ENCODE results near the gene SNRPD3. TPM values are rescaled to one million over a fixed set of nuclear protein-coding genes. Genes with fewer than 3 reads are reported as not detected.
"Not testable (repeated sequence)": the region's sequence is repeated elsewhere in the genome, so short reads cannot be mapped to it uniquely, and the experiment has no call there.

Gene SNRPD3
- total RNA-seq, 1 experiment from 2014 or later: 222 TPM

DNA sequence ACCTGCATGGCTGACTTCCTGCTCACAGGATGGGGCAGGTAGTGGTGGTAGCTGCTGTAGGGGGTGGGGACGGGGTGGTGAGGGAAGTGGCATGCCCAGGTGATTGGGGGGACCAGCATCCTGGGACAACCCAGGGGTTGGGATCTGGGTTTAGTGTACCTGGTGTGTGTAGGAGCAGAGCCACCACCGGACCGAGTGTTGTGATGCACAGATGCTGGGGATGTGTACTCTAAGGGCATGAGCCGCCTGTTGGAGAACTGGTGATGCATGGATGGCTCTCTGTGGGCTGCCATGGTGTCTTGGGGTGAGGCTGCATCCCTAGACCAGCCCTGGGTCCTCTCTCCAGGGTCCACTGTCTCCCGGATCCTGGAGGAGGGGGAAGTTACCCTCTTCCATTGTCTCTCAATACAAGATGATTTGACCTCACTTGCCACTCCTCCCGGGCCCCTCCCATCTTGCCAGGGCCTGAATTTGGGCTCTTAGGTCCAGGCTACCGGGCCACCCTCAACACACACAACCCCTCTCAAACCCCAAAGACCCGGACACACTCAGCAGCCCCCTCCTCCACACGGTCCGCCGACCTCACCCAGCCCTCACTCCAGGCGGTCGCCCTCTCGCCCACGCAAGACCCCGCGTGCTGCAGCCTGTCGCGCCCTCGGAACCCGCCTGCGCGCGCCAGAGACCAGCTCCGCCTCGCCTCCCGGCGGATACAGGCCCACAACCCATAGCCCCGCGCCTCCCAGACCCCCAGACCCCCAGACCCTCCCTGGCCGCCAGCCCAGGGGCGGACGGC, 36.5 kb downstream of the SNRPD3 start:
- DNase-seq (ENCODE audit: low read depth): no peak

DNA sequence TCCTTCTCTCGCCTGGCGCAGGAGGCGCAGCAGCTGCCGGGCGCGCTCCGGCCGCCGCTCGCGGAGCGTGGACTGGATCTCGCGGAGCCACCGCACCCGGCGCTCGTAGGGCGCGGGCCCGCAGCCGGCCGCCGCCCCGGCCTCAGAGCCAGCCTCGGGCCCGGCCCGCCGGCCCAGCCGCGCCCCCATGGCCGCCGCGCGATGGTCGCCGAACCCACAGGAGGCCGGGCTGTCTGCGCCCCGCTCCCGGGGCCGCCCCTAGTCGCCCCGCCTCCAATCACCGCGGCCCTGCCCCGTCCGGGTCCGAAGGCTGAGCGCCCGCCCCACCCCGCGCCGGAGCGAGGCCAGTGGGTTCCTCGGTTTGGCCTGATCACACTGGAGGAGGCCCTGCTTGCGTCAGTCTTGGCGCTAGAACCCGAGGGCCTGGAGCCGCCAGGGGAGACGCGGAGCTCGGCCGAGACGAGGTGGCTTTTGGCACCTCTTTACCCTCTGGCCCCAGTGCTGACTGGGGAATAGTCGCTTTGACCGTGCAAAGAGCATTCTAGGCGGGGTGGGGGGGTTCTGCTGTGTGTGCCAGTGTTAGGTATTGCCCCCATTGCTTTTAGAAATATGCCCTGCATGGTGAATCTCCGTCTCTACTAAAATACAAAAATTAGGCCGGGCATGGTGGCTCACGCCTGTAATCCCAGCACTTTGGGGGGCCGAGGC, 37.2 kb downstream of the SNRPD3 start, which contains the start of gene LRRC75B:
TSS of gene LRRC75B (minus strand) at position 223 of the 708 bp plus-strand sequence. CDS start at position 189, 34 bp downstream.
- DNase-seq (ENCODE audit: low read depth): peak; percentile 57

DNA sequence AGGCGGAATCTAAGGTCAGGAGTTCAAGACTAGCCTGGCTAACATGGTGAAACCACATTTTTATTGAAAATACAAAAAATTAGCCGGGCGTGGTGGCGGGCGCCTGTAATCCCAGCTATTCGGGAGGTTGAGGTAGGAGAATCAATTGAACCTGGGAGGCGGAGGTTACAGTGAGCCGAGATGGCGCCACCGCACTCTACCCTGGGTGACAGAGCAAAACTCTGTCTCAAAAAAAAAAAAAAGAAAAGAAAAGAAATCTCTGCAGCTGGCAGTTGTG, 37.7 kb downstream of the SNRPD3 start:
- not testable (repeated sequence) for DNase-seq (ENCODE audit: low read depth)

DNA sequence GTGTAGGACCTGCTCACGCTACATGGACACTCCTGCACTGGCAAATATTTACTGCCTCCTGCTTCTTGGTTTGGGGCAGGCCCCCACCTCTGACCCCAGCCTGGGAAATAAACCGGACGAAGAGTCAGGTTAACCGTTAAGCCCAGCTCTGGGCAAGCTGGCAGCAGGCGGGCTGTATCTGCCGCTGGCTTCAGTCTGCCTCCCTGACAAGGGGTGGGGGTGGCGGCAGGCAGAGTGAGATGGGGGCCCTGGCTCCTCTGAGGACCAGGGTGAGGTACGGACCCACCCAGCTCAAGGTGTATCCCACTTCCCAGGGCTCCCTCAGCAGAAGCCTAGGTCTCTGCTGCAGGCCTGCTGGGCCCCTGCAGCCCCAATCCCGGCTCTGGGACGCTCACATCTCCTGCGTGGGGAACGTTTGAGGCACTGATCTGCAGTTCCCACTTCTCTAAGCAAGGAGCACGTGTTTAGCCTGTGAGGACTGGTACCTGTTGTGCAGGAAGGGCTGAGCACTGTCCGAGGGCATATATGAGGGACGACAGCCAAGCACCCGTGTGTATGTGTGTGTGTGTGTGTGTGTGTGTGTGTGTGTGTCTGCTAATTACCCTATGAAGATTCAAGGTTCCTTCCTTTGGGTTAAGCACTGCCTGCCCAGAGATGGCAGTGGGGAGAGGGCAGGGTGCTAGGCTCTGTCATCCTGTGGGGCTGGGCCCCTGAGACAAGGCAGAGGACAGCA, 38.2 kb downstream of the SNRPD3 start:
- no peak for DNase-seq (ENCODE audit: low read depth)

DNA sequence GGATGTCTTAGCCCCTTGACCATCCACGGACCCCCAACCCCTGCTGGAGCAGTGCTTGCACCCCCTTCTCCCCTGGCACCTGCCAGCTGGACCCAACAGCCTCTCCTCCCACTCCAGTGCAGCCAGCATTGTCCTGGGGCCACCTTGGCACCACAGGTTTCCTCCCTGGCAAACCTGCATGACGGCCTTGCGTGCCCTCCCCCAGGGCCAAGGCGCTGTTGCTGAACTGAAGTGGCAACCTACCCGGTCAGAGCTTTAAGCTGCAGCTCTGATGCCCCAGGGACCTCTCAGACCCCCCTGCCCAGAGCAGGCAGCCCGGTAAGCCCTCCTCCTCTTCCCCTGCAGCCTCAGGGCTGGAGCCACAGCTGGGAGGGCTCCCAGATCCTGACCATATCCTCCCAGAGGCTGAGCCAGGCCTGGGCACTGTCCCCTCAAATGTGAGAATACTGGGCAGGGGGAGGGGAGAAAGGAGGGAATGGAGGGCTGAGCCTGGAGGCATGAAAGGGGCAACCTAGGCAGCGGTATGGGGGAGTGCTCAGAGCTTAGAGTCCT, 38.8 kb downstream of the SNRPD3 start:
- no peak for DNase-seq (ENCODE audit: low read depth)

DNA sequence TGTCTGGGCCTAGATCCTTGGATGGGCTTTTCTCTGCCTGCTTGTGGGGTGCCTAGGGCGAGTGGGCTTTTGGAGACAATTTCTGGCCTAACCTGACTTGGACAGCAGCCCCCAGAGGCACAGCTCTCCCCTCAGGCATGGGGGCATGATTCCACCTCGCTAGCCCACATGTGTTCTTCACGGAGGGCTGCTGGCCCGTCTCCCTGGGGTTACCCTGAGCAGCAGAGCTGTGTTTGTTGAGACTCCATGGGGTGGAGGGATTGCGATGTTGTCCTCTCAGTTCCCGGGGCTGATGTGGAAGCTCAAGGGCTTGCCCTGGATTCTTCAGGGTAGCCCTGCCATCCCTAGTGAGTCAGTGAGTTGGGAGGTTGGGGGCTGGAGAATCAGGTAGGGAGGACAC, 39.4 kb downstream of the SNRPD3 start:
- DNase-seq (ENCODE audit: low read depth): no peak

DNA sequence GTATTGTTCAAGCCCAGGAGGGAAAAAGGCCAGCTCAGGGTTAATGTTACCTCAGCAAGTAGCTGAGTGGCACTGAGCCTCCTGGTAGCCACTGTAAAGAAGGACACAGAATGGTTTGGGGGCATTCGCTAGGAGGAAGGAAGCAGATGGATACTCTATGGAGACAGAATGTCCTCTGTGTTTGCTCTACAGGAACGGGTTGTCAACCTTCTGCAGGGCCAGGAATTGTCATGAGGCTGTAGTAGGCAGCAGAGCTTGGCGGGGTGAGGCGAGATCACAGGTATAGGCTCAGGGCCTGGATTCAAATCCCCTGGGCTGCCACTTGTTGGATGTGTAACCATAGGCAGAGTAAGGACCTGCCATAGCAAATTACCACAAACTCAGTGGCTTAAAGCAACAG, 40.1 kb downstream of the SNRPD3 start:
- no peak for DNase-seq (ENCODE audit: low read depth)

DNA sequence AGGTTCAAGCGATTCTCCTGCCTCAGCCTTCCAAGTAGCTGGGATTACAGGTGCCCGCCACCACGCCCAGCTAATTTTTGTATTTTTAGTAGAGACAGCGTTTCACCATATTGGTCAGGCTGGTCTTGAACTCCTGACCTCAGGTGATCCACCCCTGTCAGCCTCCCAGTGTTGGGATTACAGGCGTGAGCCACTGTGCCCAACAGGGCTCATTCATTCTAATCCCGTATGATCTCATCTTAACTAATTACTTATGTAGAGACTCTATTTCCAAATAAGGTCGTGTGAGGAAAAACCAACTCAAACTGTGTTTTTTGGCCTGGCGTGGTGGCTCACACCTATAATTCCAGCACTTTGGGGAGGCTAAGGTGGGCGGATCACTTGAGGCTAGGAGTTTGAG, 41.3 kb downstream of the SNRPD3 start:
- not testable (repeated sequence) for DNase-seq (ENCODE audit: low read depth)

DNA sequence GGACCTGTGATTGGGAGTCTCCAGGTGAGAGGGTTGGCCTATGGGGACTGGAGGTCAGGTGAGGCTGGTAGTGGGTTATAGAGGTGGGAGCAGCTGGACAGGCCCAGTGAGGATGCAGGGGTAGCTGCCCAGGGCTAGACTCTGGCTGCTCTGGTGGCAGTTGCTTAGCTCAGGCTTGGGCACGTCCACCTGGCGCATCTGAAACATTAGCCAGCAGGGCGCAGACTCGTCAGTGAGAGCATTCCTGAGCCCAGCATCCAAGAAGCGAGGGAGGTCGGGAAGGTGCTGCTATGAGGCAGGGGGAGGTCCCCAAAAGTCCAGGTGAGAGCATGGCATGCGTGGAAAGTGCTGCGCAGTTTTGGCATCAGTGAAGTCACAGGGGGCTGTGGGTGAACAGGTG, 43.7 kb downstream of the SNRPD3 start:
- no peak for DNase-seq (ENCODE audit: low read depth)

DNA sequence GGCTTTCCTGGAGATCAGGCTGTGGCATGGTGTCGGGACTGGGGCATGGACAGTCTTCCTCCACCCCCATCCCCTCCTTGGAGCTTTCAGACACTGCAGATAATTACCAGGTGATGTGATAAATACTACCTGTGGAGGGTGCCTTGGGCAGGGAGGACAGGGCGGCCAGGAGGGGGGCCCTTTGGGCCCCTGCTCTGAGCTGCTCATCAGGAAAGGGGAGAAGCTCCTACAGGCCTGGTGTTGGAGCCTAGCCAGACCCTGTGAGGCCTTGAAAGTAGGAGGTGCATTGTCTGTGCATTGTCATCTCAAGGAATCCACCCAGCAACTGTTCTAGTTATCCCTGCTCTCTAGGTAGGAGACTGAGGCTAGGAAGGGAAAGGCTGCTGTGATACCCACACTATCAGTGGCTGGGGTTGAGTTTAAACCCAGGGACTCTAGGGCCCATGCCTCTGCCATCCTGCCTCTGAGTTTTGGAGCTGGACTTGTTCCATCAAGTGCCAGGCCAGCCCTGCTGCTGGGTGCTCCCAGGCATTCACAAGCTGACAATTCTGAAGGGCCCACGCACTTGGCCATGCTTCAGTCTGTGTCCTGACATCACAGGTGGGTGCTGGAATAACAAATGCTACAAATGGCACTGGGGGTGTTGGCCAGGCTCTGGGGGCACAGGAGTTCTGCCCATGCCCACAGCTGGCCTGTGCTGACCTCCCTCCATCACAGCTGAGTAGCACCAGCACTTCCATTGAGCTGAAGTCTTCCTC, 44.3 kb downstream of the SNRPD3 start:
- not testable (repeated sequence) for DNase-seq (ENCODE audit: low read depth)

DNA sequence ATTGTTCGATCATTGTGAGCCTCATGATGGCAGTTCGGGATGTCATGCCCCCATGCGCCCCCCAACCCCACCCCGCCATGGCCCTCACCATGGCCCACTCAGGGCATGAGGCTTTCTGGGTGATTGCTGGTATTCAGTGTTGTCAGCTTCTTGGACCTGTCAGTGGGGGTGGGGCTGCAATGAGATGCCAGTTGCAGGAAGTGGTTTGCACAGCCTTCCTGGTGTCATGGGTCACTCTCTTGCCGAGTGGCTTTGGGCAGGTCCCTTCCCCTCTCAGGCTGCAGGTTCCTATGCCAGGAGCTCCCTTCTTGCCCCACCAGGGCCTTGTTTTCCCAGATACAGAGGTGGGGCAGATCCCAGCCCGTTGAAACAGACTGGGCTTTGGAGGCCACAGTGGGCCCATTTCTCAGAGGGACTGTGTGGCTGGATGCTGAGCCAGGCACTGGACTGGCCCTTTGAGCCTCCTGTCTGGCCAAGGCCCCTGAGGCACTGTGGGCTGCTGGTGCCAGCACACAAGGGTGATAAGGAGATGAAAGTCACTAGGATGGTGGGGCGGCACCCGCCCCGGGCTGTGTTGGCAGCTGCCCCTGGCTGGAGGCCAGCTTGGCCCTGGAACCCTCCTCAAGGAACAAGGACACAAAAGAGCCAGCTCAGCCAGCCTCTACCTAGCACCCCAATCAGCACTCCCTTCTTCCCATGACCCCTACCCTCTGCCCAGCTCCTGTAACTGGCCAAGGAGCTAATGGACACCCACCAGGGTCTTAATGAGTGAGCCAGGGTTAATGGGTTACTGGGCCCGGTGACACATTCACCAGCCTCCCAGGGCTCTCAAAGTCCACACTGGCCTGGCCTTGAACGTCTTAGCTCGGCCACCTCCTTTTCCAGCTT, 45.7 kb downstream of the SNRPD3 start:
- peak; percentile 62 for DNase-seq (ENCODE audit: low read depth)

DNA sequence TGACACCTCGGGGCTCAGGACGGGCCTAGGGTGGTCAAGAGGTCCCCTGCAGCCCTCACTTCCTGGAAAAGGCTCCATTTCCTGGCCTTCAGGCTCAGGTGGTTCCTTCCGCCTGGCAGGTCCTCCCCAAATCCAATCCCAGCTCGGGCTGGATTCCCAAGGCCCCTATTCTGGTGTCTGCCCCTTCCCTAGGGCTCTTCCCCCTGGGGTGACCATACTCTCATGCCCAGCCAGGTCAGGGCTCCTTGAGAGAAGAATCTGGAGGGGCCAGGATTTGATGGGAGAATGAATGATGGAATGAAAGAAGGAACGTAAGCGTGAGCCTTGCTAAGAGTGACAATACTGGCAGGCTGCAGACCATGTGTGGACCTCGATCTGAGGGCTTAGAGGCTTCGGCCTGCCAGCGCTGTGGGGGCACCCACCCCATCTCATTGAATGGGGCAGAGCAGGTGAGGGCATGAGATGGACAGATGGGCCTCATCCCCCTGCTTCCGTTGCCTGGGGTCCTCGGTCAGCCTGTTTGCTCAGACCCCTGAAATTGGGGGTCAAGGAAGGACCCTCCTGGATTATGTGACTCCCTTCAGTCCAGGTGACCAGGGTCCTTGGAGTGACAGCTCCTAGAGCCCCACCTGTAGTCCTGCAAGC, 46.4 kb downstream of the SNRPD3 start:
- DNase-seq (ENCODE audit: low read depth): not testable (repeated sequence)

DNA sequence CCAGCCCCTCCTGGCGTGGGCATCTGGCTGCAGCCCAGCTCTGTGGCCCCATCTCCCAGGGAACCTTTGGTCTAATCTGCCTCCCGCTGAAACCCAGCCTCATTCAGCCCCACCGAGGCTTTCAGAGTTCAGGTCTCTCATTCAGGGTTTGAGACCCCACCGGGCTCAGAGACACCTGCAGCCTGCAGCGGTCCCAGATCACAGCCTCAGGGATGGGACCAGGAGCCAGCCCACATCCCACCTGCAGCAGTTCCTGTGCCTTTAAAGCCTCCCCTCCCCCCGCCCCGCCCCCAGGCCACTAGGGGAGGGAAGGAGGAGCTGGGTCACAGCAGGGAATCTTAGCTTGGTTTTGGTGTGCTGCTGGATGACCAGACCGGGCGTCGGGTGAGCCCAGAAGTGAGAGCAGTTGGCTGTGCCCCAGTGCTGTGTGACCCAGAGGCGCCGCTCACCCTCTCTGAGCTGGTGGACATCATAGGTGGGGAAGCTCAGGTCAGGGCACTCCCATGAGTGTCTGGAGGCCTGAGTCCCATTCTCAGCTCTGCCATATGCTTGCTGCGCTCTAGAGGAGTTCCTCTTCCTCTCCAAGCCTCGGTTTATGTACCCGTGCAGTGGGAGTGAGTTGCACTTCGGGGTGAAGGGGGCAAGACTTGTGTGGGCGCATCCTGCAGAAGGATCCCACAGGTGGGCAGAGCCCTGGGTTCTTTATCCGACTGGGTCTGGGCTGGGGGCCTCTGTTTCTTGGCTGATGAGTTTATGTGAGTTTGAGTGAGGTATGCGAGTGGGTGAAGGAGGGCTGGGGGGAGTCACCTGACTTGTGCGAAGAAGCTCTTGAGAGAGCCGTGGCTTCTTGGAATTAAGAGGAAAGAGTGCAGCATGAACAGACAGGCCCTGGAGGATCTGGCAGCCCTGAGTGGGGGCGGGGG, 47.3 kb downstream of the SNRPD3 start, which contains the start of gene GGT1:
TSS of gene GGT1 (plus strand) at position 347 of the 923 bp plus-strand sequence. CDS start 7,889 bp downstream, outside the sequence.
- DNase-seq (ENCODE audit: low read depth): not testable (repeated sequence)

DNA sequence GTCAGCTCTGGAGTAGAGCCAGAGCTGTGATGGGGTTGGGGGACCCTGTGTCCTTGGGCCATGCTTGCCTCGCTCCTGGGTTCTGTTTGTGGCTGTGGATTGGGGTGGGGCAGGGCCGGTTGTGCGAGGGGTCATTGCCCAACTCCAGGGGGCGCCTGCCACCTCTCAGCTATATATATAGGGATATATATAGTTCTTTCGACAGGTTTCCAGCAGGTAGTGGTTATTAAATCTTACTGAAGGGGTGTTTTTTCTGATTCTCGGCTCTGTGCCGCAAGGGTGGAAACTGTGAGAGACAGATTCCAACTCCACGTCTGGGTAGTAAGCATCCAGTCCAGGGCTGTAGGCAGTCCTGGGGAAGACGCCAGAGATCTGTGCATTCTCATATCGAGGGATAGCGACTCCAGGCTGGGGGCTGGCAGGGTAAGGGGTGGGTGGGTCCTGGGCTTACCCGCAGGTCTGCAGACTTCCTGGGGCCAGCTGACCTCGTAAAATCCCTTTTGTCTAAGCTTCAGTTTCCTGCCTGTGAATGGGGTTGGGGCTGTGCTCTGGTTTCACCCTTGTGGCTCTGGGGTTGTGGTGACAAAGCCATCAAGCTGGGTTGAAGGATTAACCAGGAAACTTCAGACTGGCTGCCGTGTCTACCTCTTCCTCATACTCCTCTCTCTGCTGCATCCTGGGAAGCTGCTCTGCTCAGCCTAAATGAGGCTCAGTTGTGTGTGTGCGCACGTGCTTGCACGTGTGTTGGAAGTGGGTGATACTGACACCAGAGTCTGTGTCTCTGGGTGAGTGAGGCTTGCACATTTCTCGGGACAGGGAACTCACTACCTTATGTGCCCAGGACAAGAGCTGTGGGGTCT, 48.2 kb downstream of the SNRPD3 start:
- DNase-seq (ENCODE audit: low read depth): not testable (repeated sequence)

DNA sequence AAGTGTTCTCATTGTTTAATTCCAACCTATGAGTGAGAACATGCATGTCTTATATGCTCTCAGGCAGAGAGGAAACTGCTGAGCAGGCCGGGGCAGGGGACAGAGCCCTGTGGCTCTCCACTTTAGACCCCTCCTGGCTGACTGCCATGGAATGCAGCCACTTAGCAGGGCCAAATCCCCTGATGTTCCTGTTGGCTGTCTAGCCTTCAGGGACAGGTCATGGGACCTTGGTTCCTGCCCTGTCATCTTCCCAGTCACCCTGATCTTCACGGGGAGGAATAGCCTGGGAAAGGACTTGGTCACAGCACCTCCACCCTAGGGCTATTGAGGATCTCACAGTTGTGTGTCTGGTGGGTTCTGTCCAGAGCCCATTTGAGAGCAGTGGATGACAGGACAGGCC, 50.5 kb downstream of the SNRPD3 start:
- DNase-seq (ENCODE audit: low read depth): not testable (repeated sequence)

DNA sequence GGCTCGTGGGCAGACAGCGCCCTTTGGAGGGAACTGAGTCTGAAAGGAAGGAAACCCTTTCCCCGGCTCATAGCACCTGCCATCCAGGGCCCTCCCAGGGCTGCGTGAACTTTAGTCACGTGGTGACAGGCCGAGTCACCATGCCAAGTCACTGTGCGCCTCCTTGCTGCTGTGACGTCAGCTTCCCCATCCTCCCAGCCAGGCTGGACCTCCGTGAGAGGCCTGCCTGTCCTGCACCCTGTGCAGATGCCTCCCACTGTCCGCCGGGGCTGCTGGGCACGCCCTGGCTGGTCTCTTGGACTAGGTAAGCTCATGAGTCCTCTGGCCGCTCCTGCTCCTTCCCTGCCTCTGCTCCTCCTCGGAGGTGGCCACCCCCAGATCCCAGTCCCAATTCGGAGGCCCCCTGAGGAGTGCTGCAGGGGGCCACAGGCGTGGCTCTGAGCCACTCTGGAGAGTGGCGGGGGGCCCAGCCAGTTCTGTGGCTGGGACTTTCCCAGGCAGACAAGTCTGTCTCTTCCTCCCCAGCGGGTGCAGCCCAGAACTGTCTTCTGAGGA, 51.7 kb downstream of the SNRPD3 start:
- not testable (repeated sequence) for DNase-seq (ENCODE audit: low read depth)

DNA sequence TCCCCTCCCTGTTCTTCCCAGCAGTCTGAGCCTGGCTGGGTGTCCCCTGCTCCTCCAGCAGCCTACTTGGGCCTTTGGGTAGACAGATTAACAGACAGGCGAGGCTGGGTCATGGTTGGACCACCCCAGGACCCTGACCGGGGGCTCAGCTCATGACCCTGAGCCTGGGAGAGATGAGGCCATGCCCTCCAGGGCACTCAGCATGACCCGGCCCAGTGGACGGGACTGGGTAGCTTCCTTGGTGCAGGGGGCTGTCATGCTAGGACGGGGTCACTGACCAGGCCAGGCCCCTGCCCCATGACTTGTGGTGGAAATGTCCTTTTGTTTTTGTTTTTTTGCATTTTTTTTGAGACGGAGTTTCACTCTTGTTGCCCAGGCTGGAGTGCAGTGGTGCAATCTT, 52.5 kb downstream of the SNRPD3 start:
- DNase-seq (ENCODE audit: low read depth): not testable (repeated sequence)
